ENCODE results near the gene SCO2.

SCO2 gene

GRCh38 chr22:50500452-50500851 lies 24.9 kb downstream of the SCO2 start:
- Histone ChIP-seq H3K4me3 (ENCODE audit: low read length) (no peak overlapping the region), H3K4me2 (ENCODE audit: low read length) (no peak overlapping the region), H3K27me3 (ENCODE audit: control insufficient read depth, insufficient read depth, low read length) (no peaks in the 10 kb centered on the region), H3K9ac (ENCODE audit: low read depth, low read length) (no peak overlapping the region), H3K36me3 (ENCODE audit: insufficient read depth, low read length) (peaks cover 23% of the 10 kb centered on the region), H3K9me3 (replicated peaks; ENCODE audit: low read length) (no peaks in the 10 kb centered on the region), H3K4me1 (ENCODE audit: control insufficient read depth, insufficient read depth, low read length) (no peaks in the 10 kb centered on the region)

GRCh38 chr22:50498322-50498890 lies 27.0 kb downstream of the SCO2 start:
- Histone ChIP-seq H3K4me1 (ENCODE audit: control insufficient read depth, insufficient read depth, low read length) (no peaks in the 10 kb centered on the region), H3K9me3 (replicated peaks; ENCODE audit: low read length) (no peaks in the 10 kb centered on the region), H3K4me2 (ENCODE audit: low read length) (no peak overlapping the region)

GRCh38 chr22:50497093-50497492 lies 28.3 kb downstream of the SCO2 start:
- Histone ChIP-seq H3K9ac (ENCODE audit: low read depth, low read length) (no peak overlapping the region), H3K27me3 (ENCODE audit: control insufficient read depth, insufficient read depth, low read length) (no peaks in the 10 kb centered on the region)

More at GRCh38 chr22:50498322-50498890, 27.0 kb downstream of the SCO2 start:
- Histone ChIP-seq H3K9ac (ENCODE audit: low read depth, low read length) (no peak overlapping the region), H3K4me3 (ENCODE audit: low read length) (no peak overlapping the region), H3K27me3 (ENCODE audit: control insufficient read depth, insufficient read depth, low read length) (no peaks in the 10 kb centered on the region), H3K36me3 (ENCODE audit: insufficient read depth, low read length) (peaks cover 14% of the 10 kb centered on the region)

GRCh38 chr22:50490531-50491308 lies 34.7 kb downstream of the SCO2 start:
- peaks cover 7% of the 10 kb centered on the region for H3K27me3 ChIP-seq (ENCODE audit: control insufficient read depth, insufficient read depth, low read length)
- H3K4me1 ChIP-seq (ENCODE audit: control insufficient read depth, insufficient read depth, low read length), result no peaks in the 10 kb centered on the region

More at GRCh38 chr22:50497093-50497492, 28.3 kb downstream of the SCO2 start:
- Histone ChIP-seq H3K4me3 (ENCODE audit: low read length) (no peak overlapping the region), H3K9me3 (replicated peaks; ENCODE audit: low read length) (no peaks in the 10 kb centered on the region), H3K4me2 (ENCODE audit: low read length) (no peak overlapping the region), H3K4me1 (ENCODE audit: control insufficient read depth, insufficient read depth, low read length) (no peaks in the 10 kb centered on the region), H3K36me3 (ENCODE audit: insufficient read depth, low read length) (peaks cover 4% of the 10 kb centered on the region)

GRCh38 chr22:50489363-50490243 lies 35.8 kb downstream of the SCO2 start:
- Histone ChIP-seq H3K27me3 (ENCODE audit: control insufficient read depth, insufficient read depth, low read length) (peaks cover 7% of the 10 kb centered on the region), H3K9ac (ENCODE audit: low read depth, low read length) (no peak overlapping the region), H3K36me3 (ENCODE audit: insufficient read depth, low read length) (no peaks in the 10 kb centered on the region), H3K4me3 (ENCODE audit: low read length) (no peak overlapping the region), H3K4me1 (ENCODE audit: control insufficient read depth, insufficient read depth, low read length) (no peaks in the 10 kb centered on the region), H3K4me2 (ENCODE audit: low read length) (no peak overlapping the region), H3K9me3 (replicated peaks; ENCODE audit: low read length) (no peaks in the 10 kb centered on the region)

More at GRCh38 chr22:50490531-50491308, 34.7 kb downstream of the SCO2 start:
- no peaks in the 10 kb centered on the region for H3K9me3 ChIP-seq (replicated peaks; ENCODE audit: low read length)
- no peak overlapping the region for H3K9ac ChIP-seq (ENCODE audit: low read depth, low read length)
- no peak overlapping the region for H3K4me3 ChIP-seq (ENCODE audit: low read length)
- no peaks in the 10 kb centered on the region for H3K36me3 ChIP-seq (ENCODE audit: insufficient read depth, low read length)
- H3K4me2 ChIP-seq (ENCODE audit: low read length), result no peak overlapping the region

- Histone ChIP-seq H3K27me3 (ENCODE audit: control insufficient read depth, insufficient read depth, low read length) (peaks cover 7% of the 10 kb centered on the region), H3K4me1 (ENCODE audit: control insufficient read depth, insufficient read depth, low read length) (no peaks in the 10 kb centered on the region)
Measured at GRCh38 chr22:50488886-50489285, 36.5 kb downstream of the SCO2 start.

GRCh38 chr22:50488006-50488677 lies 37.3 kb downstream of the SCO2 start:
- Histone ChIP-seq H3K4me2 (ENCODE audit: low read length) (no peak overlapping the region), H3K27me3 (ENCODE audit: control insufficient read depth, insufficient read depth, low read length) (peaks cover 7% of the 10 kb centered on the region), H3K9me3 (replicated peaks; ENCODE audit: low read length) (no peaks in the 10 kb centered on the region), H3K36me3 (ENCODE audit: insufficient read depth, low read length) (no peaks in the 10 kb centered on the region), H3K4me3 (ENCODE audit: low read length) (no peak overlapping the region), H3K9ac (ENCODE audit: low read depth, low read length) (no peak overlapping the region), H3K4me1 (ENCODE audit: control insufficient read depth, insufficient read depth, low read length) (no peaks in the 10 kb centered on the region)

More at GRCh38 chr22:50488886-50489285, 36.5 kb downstream of the SCO2 start:
- H3K4me3 ChIP-seq (ENCODE audit: low read length), result no peak overlapping the region
- no peak overlapping the region for H3K4me2 ChIP-seq (ENCODE audit: low read length)
- H3K36me3 ChIP-seq (ENCODE audit: insufficient read depth, low read length), result no peaks in the 10 kb centered on the region
- H3K9me3 ChIP-seq (replicated peaks; ENCODE audit: low read length), result no peaks in the 10 kb centered on the region
- no peak overlapping the region for H3K9ac ChIP-seq (ENCODE audit: low read depth, low read length)

GRCh38 chr22:50487290-50488005 lies 38.0 kb downstream of the SCO2 start:
- no peak overlapping the region for H3K4me3 ChIP-seq (ENCODE audit: low read length)
- no peaks in the 10 kb centered on the region for H3K9me3 ChIP-seq (replicated peaks; ENCODE audit: low read length)
- H3K9ac ChIP-seq (ENCODE audit: low read depth, low read length), result no peak overlapping the region
- peaks cover 8% of the 10 kb centered on the region for H3K27me3 ChIP-seq (ENCODE audit: control insufficient read depth, insufficient read depth, low read length)
- H3K4me2 ChIP-seq (ENCODE audit: low read length), result no peak overlapping the region
- H3K36me3 ChIP-seq (ENCODE audit: insufficient read depth, low read length), result no peaks in the 10 kb centered on the region
- no peaks in the 10 kb centered on the region for H3K4me1 ChIP-seq (ENCODE audit: control insufficient read depth, insufficient read depth, low read length)

- Histone ChIP-seq H3K9me3 (replicated peaks; ENCODE audit: low read length) (no peaks in the 10 kb centered on the region), H3K27me3 (ENCODE audit: control insufficient read depth, insufficient read depth, low read length) (peaks cover 15% of the 10 kb centered on the region), H3K4me2 (ENCODE audit: low read length) (no peak within 1 kb of the TSS), H3K9ac (ENCODE audit: low read depth, low read length) (no peak within 1 kb of the TSS), H3K4me3 (ENCODE audit: low read length) (no peak within 1 kb of the TSS), H3K4me1 (ENCODE audit: control insufficient read depth, insufficient read depth, low read length) (peaks cover 6% of the 10 kb centered on the region), H3K36me3 (ENCODE audit: insufficient read depth, low read length) (no peaks in the 10 kb centered on the region)
Measured at GRCh38 chr22:50486561-50487289, 38.7 kb downstream of the SCO2 start, which contains the start of gene MIOX. MIOX (plus strand) TSS chr22:50486859; CDS start chr22:50486898, 39 bp downstream.

All from skeletal muscle satellite cell (primary cell).